NCI-H82 (cell line): Measurements from ENCODE around the gene USP10.

ENCODE experiments used
- DNase-seq: peaks from one replicate; lab custom pipeline; 2025; lab: John Stamatoyannopoulos, UW

The USP10 gene

GRCh38 chr16:84823484-84823883 is 123.7 kb downstream of the USP10 start:
- DNase-seq, result no peak

- DNase-seq, result no peak
Measured at GRCh38 chr16:84823926-84824325, 124.1 kb downstream of the USP10 start.

GRCh38 chr16:84825896-84826557 is 126.2 kb downstream of the USP10 start:
- no peak for DNase-seq

- no peak for DNase-seq
Measured at GRCh38 chr16:84826558-84826941, 126.8 kb downstream of the USP10 start.

GRCh38 chr16:84827131-84827574 is 127.4 kb downstream of the USP10 start:
- DNase-seq, result no peak

- DNase-seq, result no peak
Measured at GRCh38 chr16:84827897-84828296, 128.1 kb downstream of the USP10 start.

GRCh38 chr16:84828322-84828721 is 128.5 kb downstream of the USP10 start:
- DNase-seq, result no peak
